DND-41 (cell line): Measurements from ENCODE around the gene FAM110A.
"Not testable (repeated sequence)": the region's sequence is repeated elsewhere in the genome, so short reads cannot be mapped to it uniquely, and the experiment has no call there.

Experiments used
- ATAC-seq: fragments of 200-7000 bp; cut with Tn5 transposase; 3 replicates; pipeline ENCODE4 v1.9.1; 2021; ENCODE audit warnings: low read depth; ENCODE audit not compliant: insufficient read depth
- DNase-seq: peaks from one replicate; pipeline ENCODE4 v3.0.0-alpha.2; 2020
- H2AFZ ChIP-seq: 2 replicates; pipeline ENCODE4 v1.6.0; 2012; ENCODE audit warnings: low read depth, low read length
- H3K27ac ChIP-seq: 2 replicates; pipeline ENCODE4 v1.5.1; 2012; ENCODE audit warnings: low read length, inconsistent platforms
- H3K27me3 ChIP-seq: fragments of 200-600 bp; sonication (generic); 2 replicates; pipeline ENCODE4 v1.6.0; 2012; ENCODE audit warnings: low read length, mild to moderate bottlenecking, inconsistent platforms; ENCODE audit not compliant: insufficient read depth, poor library complexity
- H3K36me3 ChIP-seq: 2 replicates; pipeline ENCODE4 v1.5.1; 2012; ENCODE audit warnings: low read length, inconsistent platforms; ENCODE audit not compliant: insufficient read depth
- H3K4me1 ChIP-seq: 2 replicates; pipeline ENCODE4 v1.5.1; 2012; ENCODE audit warnings: mild to moderate bottlenecking, low read length; ENCODE audit not compliant: insufficient read depth
- H3K4me2 ChIP-seq: 2 replicates; pipeline ENCODE4 v1.6.0; 2012; ENCODE audit warnings: mild to moderate bottlenecking, moderate library complexity, low read length, inconsistent platforms; ENCODE audit not compliant: insufficient read depth
- H3K4me3 ChIP-seq, 2 experiments: fragments of 200-600 bp in 1 of 2; shearing (Covaris generic) in 1 of 2; 2 replicates each; pipeline ENCODE4 v1.5.1; 2012 to 2016; ENCODE audit warnings: inconsistent platforms in 2 of 2, low read length in 2 of 2, mild to moderate bottlenecking in 2 of 2, low read depth in 1 of 2, moderate library complexity in 1 of 2
- H3K79me2 ChIP-seq: 2 replicates; pipeline ENCODE4 v1.6.0; 2012; ENCODE audit warnings: low read length, inconsistent platforms; ENCODE audit not compliant: insufficient read depth
- H3K9ac ChIP-seq: 2 replicates; pipeline ENCODE4 v1.6.0; 2012; ENCODE audit warnings: low read depth, mild to moderate bottlenecking, inconsistent platforms, low read length, moderate library complexity
- H3K9me3 ChIP-seq: 2 replicates; pipeline ENCODE4 v1.5.1; 2012; ENCODE audit warnings: low read length, moderate library complexity, mild to moderate bottlenecking, inconsistent platforms; ENCODE audit not compliant: insufficient read depth, severe bottlenecking
- H4K20me1 ChIP-seq: 2 replicates; pipeline ENCODE4 v1.6.0; 2012; ENCODE audit warnings: low read length; ENCODE audit not compliant: insufficient read depth
- EZH2 ChIP-seq: IDR thresholded peaks from 3 replicates; pipeline ENCODE4 v1.6.1; 2012; ENCODE audit warnings: borderline replicate concordance, low read depth, mild to moderate bottlenecking, moderate library complexity, low read length, inconsistent platforms; ENCODE audit not compliant: severe bottlenecking
- TF ChIP-seq, protein P1 (sequence below): IDR thresholded peaks from 2 replicates; pipeline ENCODE4 v1.5.1; 2012; ENCODE audit warnings: borderline replicate concordance, low read length, moderate library complexity, mild to moderate bottlenecking; ENCODE audit not compliant: poor library complexity, severe bottlenecking; ENCODE audit errors: extremely low read depth

FAM110A gene

GRCh38 chr20:825710-826421, 7.6 kb upstream of the FAM110A start:
- H2AFZ ChIP-seq, result no peak overlapping the region
- ATAC-seq, result no peak

GRCh38 chr20:826695-827323, 6.7 kb upstream of the FAM110A start:
- TF ChIP-seq, protein P1, sequence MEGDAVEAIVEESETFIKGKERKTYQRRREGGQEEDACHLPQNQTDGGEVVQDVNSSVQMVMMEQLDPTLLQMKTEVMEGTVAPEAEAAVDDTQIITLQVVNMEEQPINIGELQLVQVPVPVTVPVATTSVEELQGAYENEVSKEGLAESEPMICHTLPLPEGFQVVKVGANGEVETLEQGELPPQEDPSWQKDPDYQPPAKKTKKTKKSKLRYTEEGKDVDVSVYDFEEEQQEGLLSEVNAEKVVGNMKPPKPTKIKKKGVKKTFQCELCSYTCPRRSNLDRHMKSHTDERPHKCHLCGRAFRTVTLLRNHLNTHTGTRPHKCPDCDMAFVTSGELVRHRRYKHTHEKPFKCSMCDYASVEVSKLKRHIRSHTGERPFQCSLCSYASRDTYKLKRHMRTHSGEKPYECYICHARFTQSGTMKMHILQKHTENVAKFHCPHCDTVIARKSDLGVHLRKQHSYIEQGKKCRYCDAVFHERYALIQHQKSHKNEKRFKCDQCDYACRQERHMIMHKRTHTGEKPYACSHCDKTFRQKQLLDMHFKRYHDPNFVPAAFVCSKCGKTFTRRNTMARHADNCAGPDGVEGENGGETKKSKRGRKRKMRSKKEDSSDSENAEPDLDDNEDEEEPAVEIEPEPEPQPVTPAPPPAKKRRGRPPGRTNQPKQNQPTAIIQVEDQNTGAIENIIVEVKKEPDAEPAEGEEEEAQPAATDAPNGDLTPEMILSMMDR, result no peak
- TF ChIP-seq EZH2, result no peak
- Histone ChIP-seq H3K4me1 (no peaks in the 10 kb centered on the region), H3K4me3 (no peak overlapping the region), H4K20me1 (no peaks in the 10 kb centered on the region), H3K36me3 (no peaks in the 10 kb centered on the region), H3K27ac (no peak overlapping the region), H3K9me3 (no peaks in the 10 kb centered on the region), H3K79me2 (no peaks in the 10 kb centered on the region), H3K9ac (no peak overlapping the region), H3K27me3 (no peaks in the 10 kb centered on the region), H3K4me2 (no peak overlapping the region), H2AFZ (no peak overlapping the region)
- ATAC-seq, result no peak
- DNase-seq, result no peak

More at GRCh38 chr20:825710-826421, 7.6 kb upstream of the FAM110A start:
- Histone ChIP-seq H3K4me1 (no peaks in the 10 kb centered on the region), H3K4me2 (no peak overlapping the region), H3K27ac (no peak overlapping the region), H3K36me3 (no peaks in the 10 kb centered on the region), H3K9ac (no peak overlapping the region), H3K4me3 (no peak overlapping the region), H3K27me3 (no peaks in the 10 kb centered on the region), H3K9me3 (no peaks in the 10 kb centered on the region), H4K20me1 (no peaks in the 10 kb centered on the region), H3K79me2 (no peaks in the 10 kb centered on the region)
- no peak for DNase-seq
- TF ChIP-seq, protein P1, result no peak
- no peak for TF ChIP-seq EZH2

DNA sequence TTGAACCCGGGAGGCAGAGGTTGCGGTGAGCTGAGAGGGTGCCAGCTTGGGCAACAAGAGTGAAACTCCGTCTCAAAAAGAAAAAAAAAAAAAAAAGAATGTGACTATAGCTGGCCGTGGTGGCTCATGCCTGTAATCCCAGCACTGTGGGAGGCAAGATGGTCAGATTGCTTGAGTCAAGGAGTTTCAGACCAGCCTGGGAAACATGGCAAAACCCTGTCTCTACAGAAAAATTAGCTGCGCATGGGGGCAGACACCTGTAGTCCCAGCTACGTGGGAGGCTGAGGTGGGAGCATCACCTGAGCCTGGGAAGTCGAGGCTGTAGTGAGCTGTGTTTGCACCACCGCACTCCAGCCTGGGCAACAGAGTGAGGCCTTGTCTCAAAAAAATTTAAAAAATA, 5.5 kb upstream of the FAM110A start:
- H3K4me2 ChIP-seq, ATAC-seq, H3K9me3 ChIP-seq, H3K27me3 ChIP-seq, DNase-seq, H2AFZ ChIP-seq, H3K4me1 ChIP-seq, H3K36me3 ChIP-seq, H3K27ac ChIP-seq, H3K4me3 ChIP-seq, H3K9ac ChIP-seq, H4K20me1 ChIP-seq, H3K79me2 ChIP-seq: not testable (repeated sequence)

GRCh38 chr20:828987-829386, 4.5 kb upstream of the FAM110A start:
- Histone ChIP-seq H2AFZ (no peak overlapping the region), H3K27ac (no peak overlapping the region), H3K4me2 (no peak overlapping the region), H3K9ac (no peak overlapping the region), H3K79me2 (peaks cover 2% of the 10 kb centered on the region), H3K4me1 (peaks cover 11% of the 10 kb centered on the region), H3K27me3 (no peaks in the 10 kb centered on the region), H3K9me3 (no peaks in the 10 kb centered on the region), H3K4me3 (no peak overlapping the region), H4K20me1 (no peaks in the 10 kb centered on the region), H3K36me3 (no peaks in the 10 kb centered on the region; the same call in 1 of the 2 replicates)
- ATAC-seq, result no peak
- no peak for DNase-seq
- no peak for TF ChIP-seq EZH2
- TF ChIP-seq, protein P1, result no peak
